Liver (tissue), 9 donors: ENCODE results near the gene CA11. TPM values are rescaled to one million over a fixed set of nuclear protein-coding genes. Genes with fewer than 3 reads are reported as not detected.

Experiments
- DNase-seq: peaks from one replicate; pipeline ENCODE4 v3.0.0-alpha.2; 2017; ENCODE audit warnings: low spot score
- H3K27ac ChIP-seq, 2 donors: one replicate each; pipeline ENCODE4 v1.7.0; 2013; ENCODE audit warnings: inconsistent platforms in 2 of 2, low read length in 2 of 2, control low read depth in 1 of 2, low read depth in 1 of 2, mild to moderate bottlenecking in 1 of 2
- H3K27me3 ChIP-seq, 4 donors: one replicate each; pipeline versions ENCODE4 v1.6.1 to v1.7.0; 2013; ENCODE audit warnings: low read length in 3 of 4, inconsistent platforms in 1 of 4, mild to moderate bottlenecking in 1 of 4, moderate library complexity in 1 of 4; ENCODE audit not compliant: control insufficient read depth in 4 of 4, insufficient read depth in 4 of 4
- H3K36me3 ChIP-seq, 4 donors: one replicate each; pipeline versions ENCODE4 v1.6.1 to v1.7.0; 2013; ENCODE audit warnings: low read length in 3 of 4, mild to moderate bottlenecking in 3 of 4, low read depth in 1 of 4, moderate library complexity in 1 of 4; ENCODE audit not compliant: control insufficient read depth in 4 of 4, insufficient read depth in 3 of 4
- H3K4me1 ChIP-seq, 4 donors: one replicate each; pipeline versions ENCODE4 v1.6.1 to v1.7.0; 2013; ENCODE audit warnings: low read length in 3 of 4, mild to moderate bottlenecking in 3 of 4, moderate library complexity in 1 of 4; ENCODE audit not compliant: control insufficient read depth in 4 of 4, insufficient read depth in 4 of 4
- H3K4me3 ChIP-seq, 3 donors: one replicate each; pipeline versions ENCODE4 v1.6.1 to v1.7.0; 2013; ENCODE audit warnings: low read length in 3 of 3, control low read depth in 1 of 3, low read depth in 1 of 3, mild to moderate bottlenecking in 1 of 3
- H3K9ac ChIP-seq, 2 donors: one replicate each; pipeline ENCODE4 v1.7.0; 2013; ENCODE audit warnings: low read length in 2 of 2, mild to moderate bottlenecking in 2 of 2, moderate library complexity in 2 of 2, control low read depth in 1 of 2, low read depth in 1 of 2
- H3K9me3 ChIP-seq, 4 donors: one replicate each; pipeline versions ENCODE4 v1.6.1 to v1.7.0; 2013; ENCODE audit warnings: low read length in 3 of 4; ENCODE audit not compliant: control insufficient read depth in 4 of 4
- EGR1 ChIP-seq, 2 donors: IDR thresholded peaks; 2 replicates each; pipeline ENCODE4 v1.6.1; 2016 to 2018; ENCODE audit warnings: antibody characterized with exemption in 2 of 2, low read depth in 2 of 2
- FOXA1 ChIP-seq: IDR thresholded peaks from 2 replicates; pipeline ENCODE4 v1.6.1; 2016; ENCODE audit warnings: antibody characterized with exemption
- FOXA2 ChIP-seq: IDR thresholded peaks from 2 replicates; pipeline ENCODE4 v1.6.1; 2016; ENCODE audit warnings: antibody characterized with exemption
- GABPA ChIP-seq, 2 donors: IDR thresholded peaks in 1 of 2; conservative IDR thresholded peaks in 1 of 2; 2 replicates each; pipeline ENCODE4 v1.6.1; 2016; ENCODE audit warnings: antibody characterized with exemption in 2 of 2, mild to moderate bottlenecking in 1 of 2, moderate library complexity in 1 of 2
- HNF4A ChIP-seq, 2 donors: conservative IDR thresholded peaks; 2 replicates each; pipeline ENCODE4 v1.6.1; 2016; ENCODE audit warnings: antibody characterized with exemption in 2 of 2, mild to moderate bottlenecking in 2 of 2
- HNF4G ChIP-seq: IDR thresholded peaks from 2 replicates; pipeline ENCODE4 v1.6.1; 2016; ENCODE audit warnings: antibody characterized with exemption
- JUND ChIP-seq, 2 donors: IDR thresholded peaks; 2 replicates each; pipeline ENCODE4 v1.6.1; 2016; ENCODE audit warnings: antibody characterized with exemption in 2 of 2
- MAX ChIP-seq: IDR thresholded peaks from 2 replicates; pipeline ENCODE4 v1.6.1; 2016; ENCODE audit warnings: antibody characterized with exemption
- NR2F2 ChIP-seq: IDR thresholded peaks from 2 replicates; pipeline ENCODE4 v1.6.1; 2016; ENCODE audit warnings: antibody characterized with exemption
- RAD21 ChIP-seq, 2 donors: IDR thresholded peaks; 2 replicates each; pipeline ENCODE4 v1.6.1; 2016; ENCODE audit warnings: antibody characterized with exemption in 2 of 2, mild to moderate bottlenecking in 2 of 2
- REST ChIP-seq: IDR thresholded peaks from 2 replicates; pipeline ENCODE4 v1.6.1; 2016; ENCODE audit warnings: antibody characterized with exemption, mild to moderate bottlenecking
- RXRA ChIP-seq, 2 donors: IDR thresholded peaks; 2 replicates each; pipeline ENCODE4 v1.6.1; 2017 to 2018; ENCODE audit warnings: antibody characterized with exemption in 2 of 2, mild to moderate bottlenecking in 1 of 2
- TAF1 ChIP-seq: conservative IDR thresholded peaks from 2 replicates; pipeline ENCODE4 v1.6.1; 2016; ENCODE audit warnings: antibody characterized with exemption, mild to moderate bottlenecking
- YY1 ChIP-seq: IDR thresholded peaks from 2 replicates; pipeline ENCODE4 v1.6.1; 2016; ENCODE audit warnings: antibody characterized with exemption, mild to moderate bottlenecking
- ZBTB33 ChIP-seq: IDR thresholded peaks from 2 replicates; pipeline ENCODE4 v1.6.1; 2016; ENCODE audit warnings: antibody characterized with exemption
- WGBS: extraction: QIAGEN DNeasy Blood & Tissue Kit; methylation state at CpG from one replicate; pipeline ENCODE4 v1.1.7; 2013; 5-methylcytosine and 5-hydroxymethylcytosine counted together
- polyA plus RNA-seq, 2 donors: library from polyadenylated mRNA; stranded (reverse) in 1 of 2; unstranded in 1 of 2; fragments of 200-250 nt in 1 of 2; fragments of >200 nt in 1 of 2; fragmentation: Nextera tagmentation in 1 of 2; extraction: Ambion mirVana in 1 of 2; gene quantifications; one replicate each; pipeline versions ENCODE4 v1.2.1 to v1.2.3, GENCODE V29; 2013 to 2015
- total RNA-seq, 2 donors: library from RNA; depleted of rRNA; stranded (reverse); fragments of >200 nt; gene quantifications; one replicate each; pipeline ENCODE4 v1.2.3, GENCODE V29; 2014
- donor health status: healthy.
- donor health status: healthy.
- donor health status: healthy.
- donor health status: healthy.
- donor health status: healthy.

The CA11 gene
- total and polyA plus RNA-seq, 4 donors = 0.09 to 1.1 (median 0.34) TPM

- 95% methylated on average over 4 of the region's 4 CpGs for WGBS
- DNase-seq = no peak
- Histone ChIP-seq H3K36me3 (no peaks in the 10 kb centered on the region), H3K4me3 (no peak overlapping the region), H3K4me1 (peaks cover 0 to 2% (median 0%) of the 10 kb centered on the region in 4 donors), H3K9ac (no peak overlapping the region), H3K27ac (no peak overlapping the region), H3K27me3 (no peaks in the 10 kb centered on the region), H3K9me3 (no peaks in the 10 kb centered on the region)
- TF ChIP-seq MAX = no peak
- TF ChIP-seq NR2F2 = no peak
- TF ChIP-seq RAD21 (IDR thresholded peaks at IDR 0.05) = no peak
- no peak for TF ChIP-seq JUND (IDR thresholded peaks at IDR 0.05)
- TF ChIP-seq HNF4A (conservative IDR thresholded peaks at IDR 0.05) = no peak
- no peak for TF ChIP-seq ZBTB33
- no peak for TF ChIP-seq FOXA2
- TF ChIP-seq REST = no peak
- TF ChIP-seq RXRA (IDR thresholded peaks at IDR 0.05) = no peak
- TF ChIP-seq HNF4G = no peak
- TF ChIP-seq FOXA1 = no peak
- no peak for TF ChIP-seq GABPA (IDR thresholded peaks at IDR 0.05 in 1 of 2, conservative IDR thresholded peaks at IDR 0.05 in 1 of 2)
- TF ChIP-seq TAF1 = no peak
- TF ChIP-seq EGR1 (IDR thresholded peaks at IDR 0.05; ENCODE audit: low read depth in 2 of 2) = no peak
- TF ChIP-seq YY1 = no peak
These were observed 17.7 kb upstream of the CA11 start for GRCh38 chr19:48663667-48664066.

- Histone ChIP-seq H3K9ac (no peak overlapping the region), H3K9me3 (no peaks in the 10 kb centered on the region), H3K36me3 (no peaks in the 10 kb centered on the region), H3K27me3 (no peaks in the 10 kb centered on the region), H3K4me1 (peaks cover 0 to 2% (median 0%) of the 10 kb centered on the region in 4 donors), H3K4me3 (no peak overlapping the region), H3K27ac (no peak overlapping the region)
- TF ChIP-seq ZBTB33 (no peak), FOXA2 (no peak), RXRA (IDR thresholded peaks at IDR 0.05) (no peak)
- 90% methylated on average over 50 of the region's 50 CpGs for WGBS
- DNase-seq = no peak
These were observed 15.7 kb upstream of the CA11 start for GRCh38 chr19:48661711-48662090.
